ENCODE results near the gene EIPR1. TPM values are rescaled to one million over a fixed set of nuclear protein-coding genes. Genes with fewer than 3 reads are reported as not detected.

Gene EIPR1
- total RNA-seq, 1 experiment from 2014 or later = 63.6 TPM

- H3K36me3 ChIP-seq = no peaks in the 10 kb centered on the region
- H3K9me3 ChIP-seq (replicated peaks) = no peaks in the 10 kb centered on the region; the same call in 1 of the 2 replicates
- H3K27ac ChIP-seq = no peak overlapping the region
- no peaks in the 10 kb centered on the region for H3K4me1 ChIP-seq (replicated peaks)
- H3K4me3 ChIP-seq = no peak overlapping the region
- DNase-seq (ENCODE audit: low read depth in 1 of 2, low spot score in 2 of 2) = no peak
- no peaks in the 10 kb centered on the region for H3K27me3 ChIP-seq (replicated peaks)
Measured at GRCh38 chr2:3214806-3215404, 162.7 kb downstream of the EIPR1 start.

GRCh38 chr2:3214065-3214464, 163.6 kb downstream of the EIPR1 start:
- H3K4me1 ChIP-seq (replicated peaks) = no peaks in the 10 kb centered on the region
- no peak overlapping the region for H3K4me3 ChIP-seq
- no peaks in the 10 kb centered on the region for H3K9me3 ChIP-seq (replicated peaks)
- no peaks in the 10 kb centered on the region for H3K27me3 ChIP-seq (replicated peaks)
- DNase-seq (ENCODE audit: low read depth in 1 of 2, low spot score in 2 of 2) = no peak
- H3K36me3 ChIP-seq = no peaks in the 10 kb centered on the region
- no peak overlapping the region for H3K27ac ChIP-seq

GRCh38 chr2:3212984-3213383, 164.6 kb downstream of the EIPR1 start:
- DNase-seq (ENCODE audit: low read depth in 1 of 2, low spot score in 2 of 2) = no peak
- Histone ChIP-seq H3K4me1 (replicated peaks) (no peaks in the 10 kb centered on the region), H3K27me3 (replicated peaks) (no peaks in the 10 kb centered on the region), H3K27ac (no peak overlapping the region), H3K36me3 (no peaks in the 10 kb centered on the region), H3K4me3 (no peak overlapping the region), H3K9me3 (replicated peaks) (no peaks in the 10 kb centered on the region)

GRCh38 chr2:3212061-3212362, 165.6 kb downstream of the EIPR1 start:
- Histone ChIP-seq H3K9me3 (replicated peaks) (no peaks in the 10 kb centered on the region), H3K4me3 (no peak overlapping the region), H3K36me3 (no peaks in the 10 kb centered on the region), H3K27ac (no peak overlapping the region), H3K27me3 (replicated peaks) (no peaks in the 10 kb centered on the region), H3K4me1 (replicated peaks) (no peaks in the 10 kb centered on the region)
- DNase-seq (ENCODE audit: low read depth in 1 of 2, low spot score in 2 of 2) = no peak

- H3K27ac ChIP-seq = no peak overlapping the region
- no peaks in the 10 kb centered on the region for H3K27me3 ChIP-seq (replicated peaks)
- no peaks in the 10 kb centered on the region for H3K9me3 ChIP-seq (replicated peaks)
- H3K4me3 ChIP-seq = no peak overlapping the region
- no peaks in the 10 kb centered on the region for H3K4me1 ChIP-seq (replicated peaks)
- no peak for DNase-seq (ENCODE audit: low read depth in 1 of 2, low spot score in 2 of 2)
- H3K36me3 ChIP-seq = no peaks in the 10 kb centered on the region
Measured at GRCh38 chr2:3211256-3212060, 166.2 kb downstream of the EIPR1 start.

GRCh38 chr2:3210257-3210656, 167.4 kb downstream of the EIPR1 start:
- no peak for DNase-seq (ENCODE audit: low read depth in 1 of 2, low spot score in 2 of 2)
- Histone ChIP-seq H3K27me3 (replicated peaks) (no peaks in the 10 kb centered on the region), H3K4me3 (no peak overlapping the region), H3K36me3 (no peaks in the 10 kb centered on the region), H3K4me1 (replicated peaks) (no peaks in the 10 kb centered on the region), H3K9me3 (replicated peaks) (no peaks in the 10 kb centered on the region), H3K27ac (no peak overlapping the region)

GRCh38 chr2:3209258-3209657, 168.4 kb downstream of the EIPR1 start:
- no peaks in the 10 kb centered on the region for H3K9me3 ChIP-seq (replicated peaks)
- H3K36me3 ChIP-seq = no peaks in the 10 kb centered on the region
- H3K4me3 ChIP-seq = no peak overlapping the region
- DNase-seq (ENCODE audit: low read depth in 1 of 2, low spot score in 2 of 2) = no peak
- no peaks in the 10 kb centered on the region for H3K27me3 ChIP-seq (replicated peaks)
- no peak overlapping the region for H3K27ac ChIP-seq
- H3K4me1 ChIP-seq (replicated peaks) = no peaks in the 10 kb centered on the region

GRCh38 chr2:3208591-3208990, 169.0 kb downstream of the EIPR1 start:
- no peak overlapping the region for H3K27ac ChIP-seq
- H3K27me3 ChIP-seq (replicated peaks) = no peaks in the 10 kb centered on the region
- H3K4me1 ChIP-seq (replicated peaks) = no peaks in the 10 kb centered on the region

GRCh38 chr2:3208179-3208578, 169.4 kb downstream of the EIPR1 start:
- Histone ChIP-seq H3K27me3 (replicated peaks) (no peaks in the 10 kb centered on the region), H3K4me1 (replicated peaks) (no peaks in the 10 kb centered on the region), H3K27ac (no peak overlapping the region), H3K4me3 (no peak overlapping the region), H3K9me3 (replicated peaks) (no peaks in the 10 kb centered on the region), H3K36me3 (no peaks in the 10 kb centered on the region)
- no peak for DNase-seq (ENCODE audit: low read depth in 1 of 2, low spot score in 2 of 2)

More at GRCh38 chr2:3208591-3208990, 169.0 kb downstream of the EIPR1 start:
- H3K4me3 ChIP-seq = no peak overlapping the region
- H3K9me3 ChIP-seq (replicated peaks) = no peaks in the 10 kb centered on the region
- no peaks in the 10 kb centered on the region for H3K36me3 ChIP-seq
- no peak for DNase-seq (ENCODE audit: low read depth in 1 of 2, low spot score in 2 of 2)

GRCh38 chr2:3207091-3207491, 170.5 kb downstream of the EIPR1 start:
- Histone ChIP-seq H3K36me3 (no peaks in the 10 kb centered on the region), H3K4me3 (no peak overlapping the region), H3K4me1 (replicated peaks) (no peaks in the 10 kb centered on the region), H3K9me3 (replicated peaks) (no peaks in the 10 kb centered on the region), H3K27me3 (replicated peaks) (no peaks in the 10 kb centered on the region), H3K27ac (no peak overlapping the region)
- DNase-seq (ENCODE audit: low read depth in 1 of 2, low spot score in 2 of 2) = no peak

- Histone ChIP-seq H3K9me3 (replicated peaks) (no peaks in the 10 kb centered on the region), H3K36me3 (no peaks in the 10 kb centered on the region), H3K27ac (no peak overlapping the region), H3K4me1 (replicated peaks) (no peaks in the 10 kb centered on the region), H3K27me3 (replicated peaks) (no peaks in the 10 kb centered on the region), H3K4me3 (no peak overlapping the region)
- no peak for DNase-seq (ENCODE audit: low read depth in 1 of 2, low spot score in 2 of 2)
Measured at GRCh38 chr2:3205845-3206244, 171.8 kb downstream of the EIPR1 start.

GRCh38 chr2:3204031-3204821, 173.4 kb downstream of the EIPR1 start:
- Histone ChIP-seq H3K4me3 (no peak overlapping the region), H3K4me1 (replicated peaks) (no peaks in the 10 kb centered on the region), H3K36me3 (no peaks in the 10 kb centered on the region), H3K27ac (no peak overlapping the region), H3K9me3 (replicated peaks) (no peaks in the 10 kb centered on the region), H3K27me3 (replicated peaks) (no peaks in the 10 kb centered on the region)
- no peak for DNase-seq (ENCODE audit: low read depth in 1 of 2, low spot score in 2 of 2)

- no peak for DNase-seq (ENCODE audit: low read depth in 1 of 2, low spot score in 2 of 2)
- H3K36me3 ChIP-seq = no peaks in the 10 kb centered on the region
- H3K27ac ChIP-seq = no peak overlapping the region
- H3K4me1 ChIP-seq (replicated peaks) = no peaks in the 10 kb centered on the region
- H3K4me3 ChIP-seq = no peak overlapping the region
- no peaks in the 10 kb centered on the region for H3K9me3 ChIP-seq (replicated peaks)
- no peaks in the 10 kb centered on the region for H3K27me3 ChIP-seq (replicated peaks)
Measured at GRCh38 chr2:3203497-3204019, 174.1 kb downstream of the EIPR1 start.

- Histone ChIP-seq H3K27me3 (replicated peaks) (no peaks in the 10 kb centered on the region), H3K36me3 (no peaks in the 10 kb centered on the region), H3K4me3 (no peak overlapping the region), H3K9me3 (replicated peaks) (no peaks in the 10 kb centered on the region), H3K4me1 (replicated peaks) (no peaks in the 10 kb centered on the region), H3K27ac (no peak overlapping the region)
- no peak for DNase-seq (ENCODE audit: low read depth in 1 of 2, low spot score in 2 of 2)
Measured at GRCh38 chr2:3202926-3203325, 174.7 kb downstream of the EIPR1 start.
